ENCODE measurements around the gene KIF5B.
"Not testable (repeated sequence)": the region's sequence is repeated elsewhere in the genome, so short reads cannot be mapped to it uniquely, and the experiment has no call there.

The KIF5B gene

DNA sequence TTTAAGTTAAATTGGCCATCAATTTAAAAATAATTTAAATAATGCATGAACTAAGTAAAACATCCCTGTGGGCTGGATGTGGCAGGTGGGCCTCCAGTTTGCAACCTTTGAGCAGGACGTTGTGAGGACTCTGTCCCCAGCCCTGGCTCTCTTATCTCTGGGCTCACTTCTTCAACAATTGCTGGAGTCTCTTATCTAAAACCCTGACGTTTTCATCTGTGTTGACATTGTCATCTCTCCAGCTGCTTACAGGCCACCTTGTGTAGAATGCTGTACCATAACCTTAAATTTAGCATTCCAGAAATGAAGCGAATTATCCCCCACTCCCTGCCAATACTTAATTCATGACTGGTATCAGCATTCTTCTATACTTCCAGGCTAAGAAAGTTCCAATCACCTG is 3.2 kb upstream of the KIF5B start:
- no peak for DNase-seq (ENCODE audit: low read depth in 3 of 3)

DNA sequence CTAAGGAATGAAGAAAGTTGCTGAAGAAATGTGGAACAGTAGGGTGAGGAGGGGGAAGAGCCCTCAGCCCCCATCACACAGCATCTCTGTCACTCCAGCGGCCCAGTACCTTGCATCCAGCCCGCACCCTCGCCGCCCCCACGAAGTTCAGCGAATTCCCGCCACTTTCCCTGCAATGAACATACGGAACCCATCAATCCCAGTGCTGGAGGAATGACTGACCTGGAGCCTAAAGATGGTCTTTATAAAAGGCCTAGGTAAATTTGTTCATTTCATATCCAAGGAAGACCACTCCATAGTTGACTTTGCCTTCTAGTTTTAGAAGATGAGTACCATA is 779 bp upstream of the KIF5B start:
- no peak for DNase-seq (ENCODE audit: low read depth in 3 of 3)

DNA sequence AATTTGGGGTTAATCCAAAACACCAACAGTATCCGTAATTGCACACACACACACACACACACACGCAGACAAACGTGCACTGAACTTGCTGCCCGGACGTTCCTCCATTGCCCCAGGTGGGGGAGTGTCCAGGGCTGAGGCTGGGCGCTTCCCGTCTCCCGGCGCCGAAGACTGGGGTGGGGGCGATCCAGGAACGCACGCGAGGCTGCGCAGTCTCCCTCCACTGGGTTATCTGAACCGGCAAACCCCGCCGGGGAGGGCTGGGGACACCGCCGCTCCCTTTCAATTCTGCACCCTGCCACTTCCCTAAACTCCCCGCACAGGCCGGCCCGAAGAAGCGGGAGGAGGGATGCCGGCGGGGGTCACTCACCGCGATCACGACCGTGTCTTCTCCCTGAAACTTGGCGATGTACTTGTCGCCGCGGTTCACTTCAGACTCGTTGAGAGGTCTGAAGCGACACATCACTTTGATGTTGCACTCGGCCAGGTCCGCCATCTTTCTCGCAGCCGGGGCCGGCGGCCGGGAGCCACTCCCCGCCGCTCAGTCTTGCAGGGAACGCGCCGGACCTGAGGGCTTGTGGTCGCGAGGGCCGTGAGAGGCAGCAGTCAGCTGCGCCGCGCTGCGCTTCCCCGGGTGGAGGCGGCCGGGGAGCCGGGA is 618 bp downstream of the KIF5B start:
- DNase-seq (ENCODE audit: low read depth in 3 of 3), result peak in 2 of 3 experiments; percentile 24

DNA sequence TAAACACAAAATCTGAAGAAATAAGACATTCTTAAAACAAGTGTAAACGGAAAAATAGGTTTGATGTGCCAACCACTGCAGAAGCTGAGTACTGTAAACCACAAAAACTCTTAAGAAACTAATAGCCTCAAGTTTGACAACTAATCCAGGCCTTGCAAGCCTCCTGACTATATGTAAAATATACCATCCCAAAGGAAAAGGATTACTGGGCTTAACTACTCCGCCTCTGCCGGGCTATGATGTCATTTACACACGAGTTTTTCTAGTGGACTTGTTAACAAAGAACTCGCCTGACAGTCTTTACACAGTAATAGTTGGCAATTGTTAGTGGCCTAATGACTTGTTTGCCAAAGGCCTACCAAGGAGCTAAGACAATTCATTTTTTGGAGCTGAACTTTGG is 2.1 kb downstream of the KIF5B start:
- no peak for DNase-seq (ENCODE audit: low read depth in 3 of 3)

DNA sequence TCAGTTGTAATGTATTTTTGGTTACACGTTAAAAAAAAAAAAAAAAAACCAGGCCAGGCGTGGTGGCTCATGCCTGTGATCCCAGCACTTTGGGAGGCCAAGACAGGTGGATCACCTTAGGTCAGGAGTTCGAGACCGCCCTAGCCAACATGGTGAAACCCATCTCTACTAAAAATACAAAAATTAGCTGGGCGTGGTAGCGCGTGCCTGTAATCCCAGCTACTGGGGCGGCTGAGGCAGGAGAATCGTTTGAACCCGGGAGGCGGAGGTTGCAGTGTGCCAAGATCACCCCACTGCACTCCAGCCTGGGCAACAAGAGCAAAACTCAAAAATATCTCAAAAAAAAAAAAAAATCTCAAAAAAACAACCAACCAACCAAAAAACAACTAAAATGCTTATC is 2.8 kb downstream of the KIF5B start:
- DNase-seq (ENCODE audit: low read depth in 3 of 3), result not testable (repeated sequence)

DNA sequence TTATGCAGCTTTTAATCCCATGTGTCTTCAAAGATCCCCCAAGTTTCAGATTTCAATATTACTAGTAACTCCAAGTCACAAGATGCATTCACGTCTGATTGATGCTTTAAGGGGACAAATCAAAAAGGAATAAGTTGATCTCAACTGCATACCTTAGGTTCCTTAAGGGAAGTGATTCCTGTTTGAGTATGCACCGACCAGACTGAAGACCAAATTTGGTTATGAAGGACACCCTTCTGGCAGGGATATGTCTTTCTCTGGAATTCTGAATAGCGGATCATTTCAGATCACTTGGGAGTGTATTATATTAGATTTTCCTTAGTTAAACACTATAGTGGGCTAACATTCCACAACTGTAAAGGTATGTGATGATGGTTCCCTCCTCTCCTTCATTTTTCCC is 4.3 kb downstream of the KIF5B start:
- no peak for DNase-seq (ENCODE audit: low read depth in 3 of 3)

DNA sequence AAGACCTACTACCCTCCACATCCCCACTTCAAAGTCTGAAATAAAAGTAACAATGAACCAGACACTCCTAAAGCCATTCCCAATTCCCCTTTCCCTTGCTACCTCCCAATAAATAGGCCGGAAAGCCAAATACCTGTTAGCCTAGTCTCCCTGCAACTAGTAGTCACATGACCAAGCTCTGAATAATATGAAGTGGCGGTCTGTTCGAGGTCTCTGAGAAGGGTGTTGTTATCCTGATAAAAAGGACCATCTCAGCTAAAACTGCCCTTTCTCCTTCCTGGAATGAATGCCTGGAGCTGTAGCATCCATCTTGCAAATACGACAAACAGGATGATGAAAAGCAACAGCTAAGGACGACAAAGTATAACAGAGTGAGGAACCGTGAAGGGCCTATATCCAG is 6.0 kb downstream of the KIF5B start:
- DNase-seq (ENCODE audit: low read depth in 3 of 3), result no peak

DNA sequence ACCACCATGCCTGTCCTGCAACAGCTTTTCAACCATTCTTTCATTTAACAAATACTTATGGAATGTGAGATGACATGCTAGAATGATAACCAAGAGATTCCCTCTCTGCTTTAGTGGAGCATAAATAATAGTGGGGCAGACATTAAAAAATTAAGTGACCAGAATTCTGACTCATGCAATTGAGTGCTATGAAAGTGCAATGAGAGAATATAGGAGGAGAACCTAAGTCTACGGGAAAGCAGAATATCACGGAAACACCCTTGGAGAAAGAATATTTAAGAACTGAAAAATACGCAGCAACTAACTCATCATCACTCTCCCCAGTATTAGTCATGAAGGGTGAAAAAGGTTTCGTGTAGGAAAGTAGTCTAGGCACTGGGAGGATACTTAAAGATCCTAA is 7.1 kb downstream of the KIF5B start:
- no peak for DNase-seq (ENCODE audit: low read depth in 3 of 3)

DNA sequence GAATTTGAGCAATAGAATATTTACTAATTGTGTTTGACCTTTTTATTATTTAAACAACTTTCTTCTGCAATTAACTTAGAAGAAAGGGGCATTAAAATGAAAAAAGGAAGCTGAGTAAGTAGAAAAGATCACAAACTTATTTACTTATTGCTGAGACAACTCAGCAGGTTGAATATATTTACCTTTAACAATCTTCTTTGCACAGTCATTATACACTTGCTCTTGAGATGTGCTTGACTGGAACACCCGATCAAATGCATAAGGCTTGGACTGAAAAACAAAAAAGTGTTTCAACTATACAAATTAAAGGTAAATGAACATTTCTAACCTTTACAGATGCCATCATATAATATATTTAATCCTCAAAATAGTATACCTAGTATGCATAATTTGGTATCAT is 7.9 kb downstream of the KIF5B start:
- DNase-seq (ENCODE audit: low read depth in 3 of 3), result no peak

DNA sequence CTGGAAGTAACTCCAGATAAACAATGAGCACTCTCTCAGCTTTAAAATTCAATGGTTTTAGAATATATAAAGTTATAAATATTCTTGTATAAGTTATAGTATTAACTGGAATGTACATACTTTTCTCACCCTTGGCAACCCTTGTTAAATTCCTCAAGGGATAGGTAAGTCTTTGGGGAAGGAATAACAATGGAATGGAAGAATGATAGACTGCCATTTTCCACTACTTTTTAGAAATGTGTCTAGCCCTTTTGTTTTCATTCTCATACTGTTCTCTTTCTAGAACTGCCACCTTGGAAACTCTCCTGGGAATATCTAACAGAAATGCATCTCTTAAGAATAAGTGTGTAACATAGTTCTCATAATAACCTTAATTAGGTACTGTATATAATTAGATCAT is 8.3 kb downstream of the KIF5B start:
- DNase-seq (ENCODE audit: low read depth in 3 of 3), result no peak

DNA sequence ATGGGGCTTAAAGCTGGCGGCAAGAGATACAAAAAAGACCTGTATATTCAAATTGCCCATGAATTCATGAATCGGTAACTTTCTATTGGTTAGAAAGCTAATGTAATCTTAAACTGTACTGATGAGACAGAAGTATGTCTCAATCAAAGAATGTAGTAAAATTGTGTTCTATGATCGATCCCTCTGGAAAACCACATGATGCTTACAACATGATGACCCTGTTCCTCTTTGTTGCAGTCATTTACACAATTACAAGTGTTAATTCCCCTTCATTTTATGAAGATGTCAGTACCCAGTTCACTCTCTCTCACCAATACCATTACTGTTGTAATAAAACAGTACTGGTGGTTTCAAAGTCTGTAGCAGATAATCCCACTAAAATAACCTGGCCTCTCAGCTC is 10.1 kb downstream of the KIF5B start:
- no peak for DNase-seq (ENCODE audit: low read depth in 3 of 3)

DNA sequence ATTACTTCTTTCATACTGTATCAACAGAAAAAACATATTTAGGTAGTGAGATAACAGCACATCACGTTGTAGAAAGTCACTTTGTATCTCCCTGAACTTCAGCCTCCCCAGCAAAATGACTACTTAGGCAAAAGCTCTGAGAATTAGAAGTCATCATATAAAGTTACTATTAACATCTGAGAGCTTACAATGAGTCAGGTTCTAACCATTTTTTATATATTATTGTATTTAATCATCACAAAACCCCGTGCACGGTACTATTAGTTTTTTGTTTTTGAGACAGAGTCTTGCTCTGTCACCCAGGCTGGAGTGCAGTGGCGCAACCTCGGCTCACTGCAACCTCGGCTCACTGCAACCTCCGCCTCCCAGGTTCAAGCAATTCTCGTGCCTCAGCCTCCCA is 13.5 kb downstream of the KIF5B start:
- not testable (repeated sequence) for DNase-seq (ENCODE audit: low read depth in 3 of 3)

DNA sequence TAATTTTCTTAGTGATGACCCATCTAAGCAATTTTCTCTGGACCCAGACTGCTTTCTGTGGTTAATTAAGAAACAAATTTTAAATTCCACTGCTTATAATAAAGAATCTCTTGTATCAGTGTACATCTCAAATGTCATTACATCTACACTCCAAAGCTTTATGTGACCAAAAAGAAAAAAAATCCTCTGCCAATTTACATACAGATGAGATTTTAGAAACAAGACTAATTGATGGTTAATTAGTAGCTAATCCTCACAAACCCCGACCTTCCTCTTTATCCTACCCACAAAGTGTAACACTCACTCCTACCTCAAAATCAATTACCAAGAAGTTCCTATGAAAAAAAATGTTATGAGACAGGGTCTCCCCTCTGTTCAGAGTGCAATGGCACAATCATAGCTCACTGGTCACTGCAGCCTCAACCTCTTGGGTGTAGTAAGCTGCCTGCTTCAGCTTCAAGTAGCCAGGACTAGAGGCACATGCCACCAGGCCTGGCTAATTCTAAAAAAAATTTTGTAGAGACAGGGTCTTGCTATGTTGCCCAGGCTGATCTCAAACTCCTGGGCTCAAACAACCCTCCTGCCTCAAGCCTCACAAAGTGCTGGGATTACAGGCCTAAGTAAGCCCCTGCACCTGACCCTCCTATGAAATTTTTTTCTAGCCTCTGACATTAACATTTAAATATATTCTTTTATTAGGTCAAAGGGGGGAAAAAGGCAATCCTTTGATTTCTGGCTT is 14.8 kb downstream of the KIF5B start:
- no peak for DNase-seq (ENCODE audit: low read depth in 3 of 3)

DNA sequence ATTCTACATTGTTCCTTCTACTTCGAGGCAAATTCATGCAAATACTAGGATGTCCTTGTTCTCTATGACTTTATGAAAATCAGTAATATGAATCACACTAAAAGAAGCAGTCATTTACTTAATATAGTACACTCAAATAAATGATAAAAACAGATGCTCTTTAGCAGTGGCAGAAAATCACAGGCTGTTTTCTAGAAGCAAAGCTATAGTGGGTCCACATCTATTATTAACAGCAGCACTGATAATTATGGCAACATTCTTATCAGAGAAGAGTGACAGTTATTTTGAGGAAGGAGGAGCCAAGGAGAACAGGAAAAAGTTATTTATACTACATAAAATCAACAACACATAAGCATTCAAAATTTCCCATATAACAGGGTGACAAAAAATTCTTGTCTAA is 16.5 kb downstream of the KIF5B start:
- DNase-seq (ENCODE audit: low read depth in 3 of 3), result no peak

DNA sequence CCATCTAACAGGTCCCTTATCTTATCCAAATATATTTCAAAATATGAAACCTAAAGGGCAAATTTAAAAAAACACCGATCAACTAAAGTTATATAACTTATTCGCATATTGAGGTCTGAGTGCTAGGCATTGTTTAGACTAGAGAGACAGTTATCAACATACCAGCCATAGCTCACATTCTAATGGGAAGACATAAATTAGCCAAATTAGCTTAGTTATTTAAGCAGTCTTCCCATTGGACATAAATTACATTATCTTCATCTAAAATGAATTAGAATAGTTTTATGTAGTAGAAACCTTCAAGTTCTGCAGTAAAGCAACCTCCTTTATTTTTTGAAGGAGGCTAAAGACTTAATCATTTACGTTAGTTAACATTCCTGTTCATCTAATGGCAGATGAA is 17.4 kb downstream of the KIF5B start:
- DNase-seq (ENCODE audit: low read depth in 3 of 3), result no peak

DNA sequence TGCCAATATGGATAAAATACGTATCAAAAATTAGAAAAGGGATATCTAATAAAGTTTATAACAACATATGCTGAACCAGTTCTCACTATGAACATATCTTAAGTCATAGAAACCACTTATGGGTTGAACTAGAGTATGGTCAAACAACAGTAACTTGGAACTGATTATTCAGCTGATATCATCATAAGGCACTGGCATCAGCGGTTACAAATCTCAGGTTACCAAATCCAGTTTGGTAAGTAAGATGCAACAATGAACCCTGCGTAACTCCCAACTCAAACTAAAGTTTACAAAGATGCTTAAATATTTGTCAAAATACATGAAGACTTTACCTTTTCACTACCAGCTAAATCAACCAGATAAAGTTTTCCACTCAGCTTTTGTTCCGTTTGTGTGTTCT is 19.3 kb downstream of the KIF5B start:
- DNase-seq (ENCODE audit: low read depth in 3 of 3), result no peak

DNA sequence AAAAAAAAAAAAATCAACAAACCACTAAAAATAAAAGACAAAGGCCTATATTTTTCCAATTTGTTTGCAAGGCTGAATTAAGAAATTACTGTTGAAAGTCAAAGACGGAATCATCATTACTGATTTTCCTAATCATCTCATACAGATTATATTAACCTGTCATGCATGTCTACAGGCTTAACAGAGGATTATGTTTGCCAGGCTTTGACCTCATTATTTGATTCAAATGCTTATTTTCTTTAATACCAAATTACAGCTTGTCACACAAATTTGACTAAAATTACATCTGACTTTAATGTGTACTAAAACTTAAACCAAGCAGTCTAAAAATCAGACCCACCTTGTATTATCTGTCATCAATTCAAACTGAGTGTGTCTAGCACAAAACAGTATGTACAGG is 21.2 kb downstream of the KIF5B start:
- DNase-seq (ENCODE audit: low read depth in 3 of 3), result no peak

DNA sequence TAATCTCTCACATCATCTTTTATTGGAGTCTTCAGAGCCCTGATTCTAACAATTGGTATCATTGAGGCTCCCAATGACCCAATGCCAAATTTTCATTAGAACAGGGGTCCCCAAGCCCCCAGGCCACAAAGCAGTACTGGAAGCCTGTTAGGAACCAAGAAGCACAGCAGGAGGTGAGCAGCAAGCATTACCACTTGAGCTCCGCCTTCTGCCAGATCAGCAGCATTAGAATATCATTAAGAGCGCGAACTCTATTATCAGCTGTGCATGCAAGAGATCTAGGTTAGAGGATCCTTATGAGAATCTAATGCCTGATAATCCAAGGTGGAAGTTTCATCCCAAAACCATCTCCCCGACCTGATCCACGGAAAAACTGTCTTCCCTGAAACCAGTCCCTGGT is 23.1 kb downstream of the KIF5B start:
- DNase-seq (ENCODE audit: low read depth in 3 of 3), result no peak

DNA sequence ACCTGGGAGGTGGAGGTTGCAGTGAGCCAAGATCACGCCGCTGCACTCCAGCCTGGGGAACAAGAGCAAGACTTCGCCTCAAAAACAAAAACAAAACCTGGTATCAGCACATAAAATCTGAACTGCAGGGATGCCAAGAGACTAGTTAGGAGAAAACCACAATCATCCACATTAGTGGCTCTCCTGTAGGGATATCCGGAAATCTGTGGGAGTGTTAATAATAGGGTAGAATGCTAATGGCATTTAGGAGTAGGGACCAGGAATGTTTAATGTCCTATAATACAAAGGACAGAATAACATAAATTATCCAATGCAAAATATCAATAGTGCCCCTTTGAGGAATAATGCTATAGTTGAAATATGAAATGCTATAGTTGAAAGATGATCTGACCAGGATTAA is 24.3 kb downstream of the KIF5B start:
- DNase-seq (ENCODE audit: low read depth in 3 of 3), result no peak

DNA sequence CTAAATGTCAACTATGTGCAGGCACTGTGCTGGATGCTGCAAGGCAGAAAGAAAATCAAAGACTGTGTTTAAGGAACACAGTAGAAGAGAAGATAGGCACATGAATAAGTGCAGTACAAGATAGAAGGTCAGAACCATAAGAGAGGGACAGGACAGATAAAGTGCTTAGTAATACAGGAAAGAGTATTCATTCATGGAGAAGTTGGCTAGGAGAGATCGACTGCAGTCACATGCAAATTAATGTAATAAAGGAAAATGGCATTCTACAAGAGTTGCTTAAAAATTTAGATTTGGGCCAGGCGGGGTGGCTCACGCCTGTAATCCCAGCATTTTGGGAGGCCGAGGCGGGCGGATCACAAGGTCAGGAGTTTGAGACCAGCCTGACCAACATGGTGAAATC is 24.8 kb downstream of the KIF5B start:
- DNase-seq (ENCODE audit: low read depth in 3 of 3), result no peak

DNA sequence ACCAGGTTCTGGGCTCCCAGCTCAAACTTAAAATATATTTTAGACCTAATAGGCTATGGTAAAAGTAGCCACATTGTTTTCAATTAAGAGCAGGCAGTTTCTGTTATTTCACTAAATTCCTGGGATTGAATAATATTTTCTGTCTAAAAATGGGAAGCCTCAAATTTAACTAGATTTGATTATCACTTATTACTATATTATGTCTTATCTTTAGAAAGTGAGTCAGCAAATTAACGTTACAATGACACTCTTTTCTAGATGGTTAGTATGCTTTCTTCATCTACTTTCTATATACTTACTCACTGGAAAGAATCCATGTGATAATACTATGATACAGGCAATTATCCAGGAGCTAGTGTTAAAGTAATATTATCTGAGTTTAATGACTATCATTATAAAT is 27.5 kb downstream of the KIF5B start:
- DNase-seq (ENCODE audit: low read depth in 3 of 3), result no peak

DNA sequence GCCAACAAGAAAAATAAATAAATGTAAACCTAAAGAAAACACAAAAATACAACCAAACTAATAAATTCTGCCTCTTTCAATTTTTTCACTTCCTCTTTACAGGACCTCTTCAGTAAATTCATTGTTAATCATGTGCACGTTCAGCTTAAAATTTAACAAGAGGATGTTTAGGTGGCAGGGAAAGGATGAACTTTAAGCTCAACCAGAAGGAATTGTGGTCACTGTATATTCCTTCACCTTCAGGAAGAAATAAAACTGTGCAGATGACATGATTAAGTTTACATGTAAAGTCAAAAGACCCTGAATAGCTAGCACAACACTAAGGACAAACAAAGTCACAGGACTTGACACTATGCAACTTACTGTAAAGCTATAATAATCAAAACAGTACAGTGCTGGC is 33.0 kb downstream of the KIF5B start:
- DNase-seq (ENCODE audit: low read depth in 3 of 3), result no peak

DNA sequence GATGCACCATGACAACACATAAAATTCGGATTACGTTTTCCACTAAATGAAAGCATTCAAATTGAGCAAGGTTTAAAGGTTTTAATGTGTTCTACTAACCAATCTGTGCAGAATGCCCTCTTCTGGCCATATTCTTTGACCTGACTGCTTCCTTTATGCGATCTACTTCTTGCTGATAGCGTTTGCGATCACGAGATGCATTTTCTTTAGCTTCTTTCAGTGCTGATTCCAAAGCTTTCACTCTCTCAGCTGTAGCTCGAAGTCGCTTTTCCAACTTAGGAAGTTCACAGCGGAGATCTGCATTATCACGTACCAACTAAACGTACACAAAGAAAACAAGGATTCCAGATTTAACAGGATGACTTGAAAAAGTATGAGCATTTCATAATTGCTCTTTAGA is 39.2 kb downstream of the KIF5B start:
- DNase-seq (ENCODE audit: low read depth in 3 of 3), result no peak

DNA sequence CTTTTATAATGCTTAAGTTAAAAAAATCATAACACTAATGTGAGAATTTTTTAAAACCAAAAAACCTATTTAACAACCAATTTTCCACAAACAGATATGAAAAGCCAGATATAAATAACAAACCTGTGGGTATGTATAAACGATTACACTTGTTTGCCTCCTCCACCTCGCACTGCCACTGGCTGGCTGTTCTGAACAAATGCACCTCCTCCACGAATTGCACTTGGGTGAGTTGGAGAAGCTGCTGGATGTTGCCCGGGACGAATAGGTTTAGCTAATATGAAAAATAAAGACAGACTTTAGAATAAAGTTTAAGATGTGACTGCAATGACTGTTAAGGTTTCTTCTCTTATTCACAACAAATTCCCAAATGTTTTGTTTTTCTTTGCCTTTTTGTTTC is 40.8 kb downstream of the KIF5B start:
- DNase-seq (ENCODE audit: low read depth in 3 of 3), result no peak

Measured in stimulated activated CD4-positive, alpha-beta T cell treated with anti-CD3 and anti-CD28 coated beads, TNF-alpha, amount 100 ng/mL, for 4 hours (primary cell).